ENCODE measurements around the gene OBSCN.

OBSCN gene

GRCh38 chr1:228345201-228345930 is 137.5 kb downstream of the OBSCN start:
- no peak for DNase-seq (ENCODE audit: low read depth in 1 of 2, low spot score in 1 of 2)
- TF ChIP-seq, protein P1, sequence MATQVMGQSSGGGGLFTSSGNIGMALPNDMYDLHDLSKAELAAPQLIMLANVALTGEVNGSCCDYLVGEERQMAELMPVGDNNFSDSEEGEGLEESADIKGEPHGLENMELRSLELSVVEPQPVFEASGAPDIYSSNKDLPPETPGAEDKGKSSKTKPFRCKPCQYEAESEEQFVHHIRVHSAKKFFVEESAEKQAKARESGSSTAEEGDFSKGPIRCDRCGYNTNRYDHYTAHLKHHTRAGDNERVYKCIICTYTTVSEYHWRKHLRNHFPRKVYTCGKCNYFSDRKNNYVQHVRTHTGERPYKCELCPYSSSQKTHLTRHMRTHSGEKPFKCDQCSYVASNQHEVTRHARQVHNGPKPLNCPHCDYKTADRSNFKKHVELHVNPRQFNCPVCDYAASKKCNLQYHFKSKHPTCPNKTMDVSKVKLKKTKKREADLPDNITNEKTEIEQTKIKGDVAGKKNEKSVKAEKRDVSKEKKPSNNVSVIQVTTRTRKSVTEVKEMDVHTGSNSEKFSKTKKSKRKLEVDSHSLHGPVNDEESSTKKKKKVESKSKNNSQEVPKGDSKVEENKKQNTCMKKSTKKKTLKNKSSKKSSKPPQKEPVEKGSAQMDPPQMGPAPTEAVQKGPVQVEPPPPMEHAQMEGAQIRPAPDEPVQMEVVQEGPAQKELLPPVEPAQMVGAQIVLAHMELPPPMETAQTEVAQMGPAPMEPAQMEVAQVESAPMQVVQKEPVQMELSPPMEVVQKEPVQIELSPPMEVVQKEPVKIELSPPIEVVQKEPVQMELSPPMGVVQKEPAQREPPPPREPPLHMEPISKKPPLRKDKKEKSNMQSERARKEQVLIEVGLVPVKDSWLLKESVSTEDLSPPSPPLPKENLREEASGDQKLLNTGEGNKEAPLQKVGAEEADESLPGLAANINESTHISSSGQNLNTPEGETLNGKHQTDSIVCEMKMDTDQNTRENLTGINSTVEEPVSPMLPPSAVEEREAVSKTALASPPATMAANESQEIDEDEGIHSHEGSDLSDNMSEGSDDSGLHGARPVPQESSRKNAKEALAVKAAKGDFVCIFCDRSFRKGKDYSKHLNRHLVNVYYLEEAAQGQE (IDR thresholded peaks at IDR 0.05; ENCODE audit: insufficient replicate concordance, low read depth): no peak
- H3K4me3 ChIP-seq (replicated peaks; ENCODE audit: insufficient read depth, low read length): no peak overlapping the region
- no peaks in the 10 kb centered on the region for H3K27me3 ChIP-seq (ENCODE audit: insufficient read depth, poor library complexity, severe bottlenecking)
- H3K27ac ChIP-seq (replicated peaks): no peak overlapping the region

DNA sequence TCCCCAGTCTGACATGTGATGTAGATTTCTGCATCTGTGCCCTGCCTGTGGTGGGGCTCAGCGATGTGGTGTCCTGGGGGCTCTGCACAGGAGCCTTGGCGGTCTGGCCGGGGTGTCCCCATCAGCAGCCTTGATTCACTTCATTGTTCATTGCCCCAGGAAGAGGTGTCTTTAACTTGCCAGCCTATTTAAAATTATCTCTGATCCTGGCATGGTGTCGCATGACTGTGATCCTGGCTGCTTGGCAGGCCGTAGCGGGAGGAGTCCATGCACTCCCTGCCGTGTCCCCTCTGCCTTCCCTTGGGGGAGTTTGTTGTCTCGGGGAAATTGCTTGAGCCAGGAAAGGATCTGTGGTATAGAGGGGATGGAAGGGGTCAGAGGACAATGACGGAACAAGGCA is 138.9 kb downstream of the OBSCN start:
- Histone ChIP-seq H3K27ac (replicated peaks) (no peak overlapping the region), H3K4me3 (replicated peaks; ENCODE audit: insufficient read depth, low read length) (no peak overlapping the region), H3K27me3 (ENCODE audit: insufficient read depth, poor library complexity, severe bottlenecking) (no peaks in the 10 kb centered on the region)
- TF ChIP-seq, protein P2, sequence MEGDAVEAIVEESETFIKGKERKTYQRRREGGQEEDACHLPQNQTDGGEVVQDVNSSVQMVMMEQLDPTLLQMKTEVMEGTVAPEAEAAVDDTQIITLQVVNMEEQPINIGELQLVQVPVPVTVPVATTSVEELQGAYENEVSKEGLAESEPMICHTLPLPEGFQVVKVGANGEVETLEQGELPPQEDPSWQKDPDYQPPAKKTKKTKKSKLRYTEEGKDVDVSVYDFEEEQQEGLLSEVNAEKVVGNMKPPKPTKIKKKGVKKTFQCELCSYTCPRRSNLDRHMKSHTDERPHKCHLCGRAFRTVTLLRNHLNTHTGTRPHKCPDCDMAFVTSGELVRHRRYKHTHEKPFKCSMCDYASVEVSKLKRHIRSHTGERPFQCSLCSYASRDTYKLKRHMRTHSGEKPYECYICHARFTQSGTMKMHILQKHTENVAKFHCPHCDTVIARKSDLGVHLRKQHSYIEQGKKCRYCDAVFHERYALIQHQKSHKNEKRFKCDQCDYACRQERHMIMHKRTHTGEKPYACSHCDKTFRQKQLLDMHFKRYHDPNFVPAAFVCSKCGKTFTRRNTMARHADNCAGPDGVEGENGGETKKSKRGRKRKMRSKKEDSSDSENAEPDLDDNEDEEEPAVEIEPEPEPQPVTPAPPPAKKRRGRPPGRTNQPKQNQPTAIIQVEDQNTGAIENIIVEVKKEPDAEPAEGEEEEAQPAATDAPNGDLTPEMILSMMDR (IDR thresholded peaks at IDR 0.05; ENCODE audit: insufficient read depth, low read length): no peak
- TF ChIP-seq POLR2AphosphoS5 (IDR thresholded peaks at IDR 0.05; ENCODE audit: low read depth) (no peak), SPI1 (IDR thresholded peaks at IDR 0.05; ENCODE audit: borderline replicate concordance, low read depth) (no peak), GABPA (IDR thresholded peaks at IDR 0.05; ENCODE audit: low read depth) (no peak)
- TF ChIP-seq, protein P1 (IDR thresholded peaks at IDR 0.05; ENCODE audit: insufficient replicate concordance, low read depth): no peak
- DNase-seq (ENCODE audit: low read depth in 1 of 2, low spot score in 1 of 2): no peak

- no peak overlapping the region for H3K4me3 ChIP-seq (replicated peaks; ENCODE audit: insufficient read depth, low read length)
- no peak overlapping the region for H3K27ac ChIP-seq (replicated peaks)
- no peak for DNase-seq (ENCODE audit: low read depth in 1 of 2, low spot score in 1 of 2)
- TF ChIP-seq POLR2AphosphoS5 (IDR thresholded peaks at IDR 0.05; ENCODE audit: low read depth): no peak
- no peak for TF ChIP-seq SPI1 (IDR thresholded peaks at IDR 0.05; ENCODE audit: borderline replicate concordance, low read depth)
- TF ChIP-seq, protein P1 (IDR thresholded peaks at IDR 0.05; ENCODE audit: insufficient replicate concordance, low read depth): no peak
- TF ChIP-seq, protein P2 (IDR thresholded peaks at IDR 0.05; ENCODE audit: insufficient read depth, low read length): no peak
- TF ChIP-seq GABPA (IDR thresholded peaks at IDR 0.05; ENCODE audit: low read depth): no peak
- H3K27me3 ChIP-seq (ENCODE audit: insufficient read depth, poor library complexity, severe bottlenecking): no peaks in the 10 kb centered on the region
These were observed 139.3 kb downstream of the OBSCN start for GRCh38 chr1:228347181-228347580.

Measured in HL-60 (cell line).